ACHN (cell line): ENCODE data around the gene SLC26A3.

Experiments
- DNase-seq: peaks from one replicate; pipeline ENCODE4 v3.0.0-alpha.2; 2015
- in situ Hi-C: cut with HindIII; loops from 2 replicates; pipeline ENCODE4 v1.10.0; 2017; ENCODE audit warnings: low sequenced_read_pairs, low pct_ligation_motif_present, low pct_unique_long_range_greater_than_20kb

The SLC26A3 gene

DNA sequence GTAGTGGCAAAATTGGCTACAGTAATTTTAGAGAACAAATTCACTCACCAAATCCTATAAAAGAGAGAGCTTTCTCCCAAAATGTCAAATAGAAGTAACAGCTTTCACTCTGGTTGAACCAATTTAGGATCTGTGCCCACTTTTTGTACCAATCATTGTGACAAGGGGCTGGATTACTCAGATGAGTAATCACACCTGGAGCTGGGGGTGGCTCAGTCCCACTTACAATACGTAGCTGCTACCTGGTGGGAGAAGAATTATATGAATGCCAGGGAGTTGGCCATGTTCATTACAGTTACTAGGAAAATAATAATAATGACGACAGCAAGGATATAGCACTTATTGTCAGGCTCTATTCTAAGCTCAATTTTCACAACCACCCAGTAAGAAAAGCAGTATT lies 23.4 kb upstream of the SLC26A3 start:
- DNase-seq: no peak
- in situ Hi-C loops: no loop called here

DNA sequence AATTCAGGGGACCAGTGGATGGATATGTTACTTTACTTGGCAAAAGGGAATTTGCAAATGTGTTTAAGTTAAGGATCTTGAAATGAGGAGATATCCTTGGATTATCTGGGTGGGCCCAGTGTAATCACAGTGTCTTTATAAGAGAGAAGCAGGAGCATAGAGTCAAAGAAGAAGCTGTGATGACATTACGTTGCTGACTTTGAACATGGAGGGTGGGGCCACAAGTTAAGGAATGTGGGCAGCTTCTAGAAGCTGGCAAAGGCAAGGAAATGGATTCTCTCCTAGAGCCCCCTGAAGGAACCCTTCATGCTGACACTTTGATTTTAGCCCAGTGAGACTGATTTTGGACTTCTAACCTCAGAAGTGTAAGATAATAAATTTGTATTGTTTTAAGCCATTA lies 21.8 kb upstream of the SLC26A3 start:
- no peak for DNase-seq
- in situ Hi-C loops: no loop called here

DNA sequence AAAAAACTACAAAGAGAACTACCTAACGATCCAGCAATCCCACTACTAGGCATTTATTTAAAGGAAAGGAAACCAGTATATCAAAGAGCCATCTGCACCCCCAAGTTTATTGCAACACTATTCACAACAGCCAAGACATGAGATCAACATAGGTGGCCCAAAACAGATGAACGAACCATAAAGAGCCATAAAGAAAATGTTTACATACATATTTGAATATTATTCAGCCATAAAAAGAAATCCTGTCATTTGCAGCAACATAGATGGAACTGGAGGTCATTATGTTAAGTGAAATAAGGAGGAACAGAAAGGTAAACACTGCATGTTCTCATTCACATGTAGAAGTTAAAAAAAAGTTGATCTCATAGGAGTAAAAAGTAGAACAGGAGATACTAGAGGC lies 15.6 kb upstream of the SLC26A3 start:
- DNase-seq: no peak
- in situ Hi-C loops: no loop called here

DNA sequence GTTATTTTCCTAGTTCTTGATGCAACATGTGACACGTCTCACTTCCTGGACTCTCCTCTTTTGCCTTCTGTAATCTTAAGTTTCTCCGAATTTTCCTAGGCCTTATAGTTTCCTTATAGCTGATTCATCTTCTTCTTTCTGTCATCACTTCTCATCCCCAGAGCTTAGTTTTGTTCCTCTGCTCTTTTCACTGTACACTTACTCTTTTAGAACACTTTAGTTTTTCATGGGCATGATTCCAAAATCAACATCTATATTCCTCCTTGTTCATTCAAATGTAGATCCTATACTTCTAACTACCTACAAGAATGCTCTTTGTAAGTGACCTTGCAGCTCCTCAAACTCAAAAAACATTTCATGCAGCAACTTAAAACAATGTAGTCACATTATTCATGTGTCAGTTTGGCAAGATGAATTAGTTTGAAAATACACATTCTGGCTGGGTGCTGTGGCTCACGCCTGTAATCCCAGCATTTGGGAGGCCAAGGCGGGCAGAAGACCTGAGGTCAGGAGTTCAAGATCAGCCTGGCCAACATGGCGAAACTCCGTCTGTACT lies 13.1 kb upstream of the SLC26A3 start:
- DNase-seq: no peak
- in situ Hi-C loops: no loop called here

DNA sequence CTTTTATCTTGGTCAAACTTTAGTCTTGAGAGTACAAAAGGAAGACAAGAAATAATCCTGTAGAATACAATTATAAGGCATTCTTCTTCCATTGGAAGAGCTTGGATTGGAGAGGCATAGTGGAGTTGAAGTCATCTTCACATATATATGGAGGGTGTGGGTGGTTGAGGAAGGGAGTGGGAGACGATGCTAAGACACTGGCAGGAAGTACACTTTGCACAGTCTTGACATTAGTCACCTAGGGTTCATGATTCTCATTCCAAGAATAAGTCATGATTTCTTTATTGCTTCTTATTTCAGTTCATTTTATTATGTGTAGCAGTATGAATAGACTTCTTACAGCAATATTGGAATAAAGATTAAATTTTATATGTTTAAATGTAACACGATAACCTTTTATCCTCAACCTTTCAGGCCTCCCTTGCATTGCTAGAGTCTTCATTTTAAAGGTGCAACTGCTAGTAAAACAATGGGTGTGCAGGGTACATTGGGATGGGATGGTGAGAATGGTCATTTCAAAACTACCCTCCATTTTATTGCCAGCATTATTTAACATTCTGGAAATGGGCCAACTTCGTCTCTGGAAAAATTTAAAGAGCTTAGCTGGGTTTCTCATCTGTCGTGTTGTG lies 12.3 kb upstream of the SLC26A3 start:
- no peak for DNase-seq
- in situ Hi-C loops: no loop called here

DNA sequence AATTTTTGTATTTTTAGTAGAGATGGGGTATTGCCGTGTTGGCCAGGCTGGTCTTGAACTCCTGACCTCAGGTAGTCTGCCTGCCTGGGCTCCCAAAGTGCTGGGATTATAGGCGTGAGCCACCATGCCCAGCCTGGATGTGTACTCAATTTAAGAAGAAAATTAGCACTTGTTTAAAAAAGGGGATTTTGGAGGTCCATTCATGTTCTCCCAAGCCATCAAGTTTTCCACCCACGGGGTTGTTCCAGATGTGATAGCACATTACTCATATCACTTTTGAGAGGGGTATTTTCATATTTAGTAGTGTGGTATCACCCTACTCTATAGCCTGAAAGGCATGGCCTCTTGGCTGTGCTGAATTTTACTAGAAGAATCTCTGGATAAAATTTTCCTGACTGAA lies 10.5 kb upstream of the SLC26A3 start:
- in situ Hi-C loops: no loop called here
- no peak for DNase-seq

DNA sequence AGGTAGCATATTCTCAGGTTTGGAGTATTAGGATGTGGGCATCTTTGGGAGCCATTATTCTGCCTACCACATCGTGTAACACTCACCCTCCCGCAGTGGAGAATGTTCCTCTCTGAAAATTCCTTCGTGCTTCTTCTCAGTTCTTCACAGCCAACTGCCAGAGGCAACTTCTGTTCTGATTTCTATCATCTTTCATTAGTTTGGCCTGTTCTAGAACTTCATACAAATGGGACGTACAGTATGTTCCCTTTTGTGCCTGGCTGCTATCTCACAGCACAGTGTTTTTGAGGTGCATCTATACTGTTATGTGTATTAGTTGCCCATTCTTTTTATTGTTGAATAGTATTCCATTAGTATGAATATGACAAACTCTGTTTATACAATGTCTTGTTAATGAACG lies 8.9 kb upstream of the SLC26A3 start:
- in situ Hi-C loops: no loop called here
- DNase-seq: no peak

DNA sequence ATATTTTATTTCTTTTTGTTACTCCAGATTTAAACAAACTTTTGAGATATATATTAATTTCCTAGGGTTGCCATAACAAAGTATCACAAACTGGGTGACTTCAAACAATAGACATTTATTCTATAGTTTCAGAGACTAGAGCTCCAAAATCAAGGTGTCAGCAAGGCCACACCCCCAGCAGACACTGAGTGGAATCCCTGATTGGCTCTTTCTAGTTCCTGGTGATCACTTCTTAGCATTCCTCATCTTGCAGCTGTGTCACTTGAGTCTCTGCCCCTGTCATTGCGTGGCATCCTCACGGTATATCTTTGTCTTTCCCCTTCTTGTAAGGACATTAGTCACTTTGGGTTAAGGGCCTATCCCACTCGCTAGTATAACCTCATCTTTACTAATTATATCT lies 7.6 kb upstream of the SLC26A3 start:
- in situ Hi-C loops: no loop called here
- no peak for DNase-seq

DNA sequence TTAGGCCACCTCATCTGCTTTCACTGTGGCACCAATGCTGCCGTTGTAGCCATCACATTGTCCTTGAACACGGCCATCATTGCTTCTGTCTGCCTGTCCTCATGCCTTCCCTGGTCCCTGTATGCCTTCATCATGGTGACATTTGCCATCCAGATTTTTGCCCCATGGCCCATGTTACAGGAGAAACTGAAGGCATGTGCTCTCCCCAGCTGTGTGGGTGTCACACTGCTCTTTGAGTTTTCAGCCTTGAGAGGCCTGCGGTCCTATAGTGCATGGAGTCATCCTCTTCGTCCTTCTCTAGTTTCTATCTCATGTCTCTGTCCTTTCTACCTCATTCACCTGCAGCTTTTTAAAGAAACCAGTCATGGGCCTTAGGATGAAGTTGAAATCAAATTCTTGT lies 6.2 kb upstream of the SLC26A3 start:
- in situ Hi-C loops: no loop called here
- DNase-seq: no peak

DNA sequence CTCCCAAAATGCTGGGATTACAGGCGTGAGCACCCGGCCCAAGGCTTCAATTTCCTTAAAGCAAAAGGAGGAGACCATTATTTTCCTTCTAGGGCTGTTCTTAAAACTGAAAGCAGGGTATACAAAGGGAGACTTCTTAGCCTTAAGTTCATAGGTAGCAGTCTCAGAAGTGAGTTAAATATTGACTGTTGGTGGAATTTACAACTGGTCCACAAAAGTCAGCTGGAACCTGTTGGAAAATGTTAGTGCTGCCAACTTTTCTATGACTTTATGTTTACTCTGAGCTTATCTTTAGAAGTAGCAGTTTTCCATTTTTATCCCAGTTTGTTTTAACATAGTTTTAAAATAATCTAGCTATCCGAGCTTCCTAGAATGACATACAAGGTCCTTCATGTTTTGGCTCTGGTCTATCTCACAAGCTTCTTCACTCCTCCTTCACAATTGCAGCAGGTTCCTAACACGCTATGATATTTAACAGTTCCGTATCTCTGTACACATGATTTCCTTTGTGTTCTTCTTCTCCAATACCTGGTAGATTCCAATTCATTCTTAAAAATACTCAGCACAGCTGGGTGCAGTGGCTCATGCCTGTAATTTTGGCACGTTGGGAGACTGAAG lies 3.3 kb downstream of the SLC26A3 start:
- DNase-seq: no peak
- in situ Hi-C loops: no loop called here

DNA sequence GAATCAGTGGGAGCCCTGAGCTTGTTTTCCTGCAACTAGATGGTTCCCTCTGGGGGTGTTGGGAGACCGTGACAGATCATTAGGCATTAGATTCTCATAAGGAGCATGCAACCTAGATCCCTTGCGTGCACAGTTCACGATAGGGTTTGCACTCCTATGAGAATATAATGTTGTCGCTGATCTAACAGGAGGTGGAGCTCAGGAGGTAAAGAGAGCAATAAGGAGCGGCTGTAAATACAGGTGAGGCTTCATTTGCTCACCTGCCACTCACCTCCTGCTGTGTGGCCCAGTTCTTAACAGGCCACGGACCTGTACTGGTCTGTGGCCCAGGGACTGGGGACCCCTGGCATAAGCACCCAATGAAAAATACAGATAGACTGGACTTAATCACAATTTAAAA lies 10.7 kb downstream of the SLC26A3 start:
- in situ Hi-C loops: no loop called here
- no peak for DNase-seq

DNA sequence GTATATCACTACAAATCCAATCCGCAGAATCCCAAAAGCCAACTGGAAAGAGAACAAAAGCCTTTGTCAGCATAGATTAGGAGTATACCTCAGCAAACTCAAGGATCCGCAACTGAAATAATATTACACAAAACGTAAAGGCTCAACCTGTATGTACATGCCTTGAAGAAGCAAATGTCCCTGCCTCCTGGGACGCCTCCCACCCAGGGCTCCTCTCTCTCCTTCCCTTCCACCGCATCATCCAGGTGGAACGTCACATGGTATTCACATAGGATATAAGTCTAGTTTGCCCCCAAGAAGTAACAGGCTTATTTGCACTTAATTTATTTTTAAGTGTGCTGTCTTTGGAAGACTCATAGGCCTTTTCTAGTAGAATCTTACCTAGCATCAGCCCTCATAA lies 13.4 kb downstream of the SLC26A3 start:
- DNase-seq: no peak
- in situ Hi-C loops: no loop called here

DNA sequence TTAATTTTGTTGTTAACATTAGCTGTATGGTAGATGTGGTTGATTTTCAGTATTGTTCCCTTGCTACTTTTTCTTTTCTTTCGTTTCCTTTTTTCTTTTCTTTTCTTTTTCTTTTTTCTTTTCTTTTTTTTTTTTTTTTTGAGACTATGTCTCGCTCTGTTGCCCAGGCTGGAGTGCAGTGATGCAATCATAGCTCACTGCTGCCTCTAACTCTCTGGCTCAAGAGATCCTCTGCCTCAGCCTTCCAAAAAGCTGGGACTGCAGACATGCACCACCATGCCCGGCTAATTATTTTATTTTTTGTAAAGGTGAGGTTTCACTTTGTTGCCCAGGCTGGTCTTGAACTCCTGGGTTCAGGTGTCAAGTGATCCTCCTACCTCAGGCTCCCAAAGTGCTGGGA lies 14.4 kb downstream of the SLC26A3 start:
- in situ Hi-C loops: no loop called here
- DNase-seq: no peak

DNA sequence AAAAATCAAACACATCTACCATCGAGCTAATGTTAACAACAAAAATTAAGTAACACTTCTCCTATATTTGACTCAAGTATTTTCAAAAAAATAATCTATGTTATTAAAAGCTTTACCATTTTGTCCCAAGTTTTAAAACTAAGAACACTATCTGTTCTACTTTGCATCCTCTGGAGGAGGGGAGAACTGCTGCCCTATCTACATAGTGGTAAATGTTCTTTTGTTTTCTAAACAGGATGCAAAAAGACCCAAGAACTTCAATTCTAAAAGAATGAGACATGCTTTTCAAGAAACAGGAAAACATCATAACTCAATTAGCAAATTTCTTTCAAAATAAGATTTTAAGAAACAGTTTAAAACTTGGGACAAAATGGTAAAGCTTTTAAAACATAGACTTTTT lies 14.8 kb downstream of the SLC26A3 start:
- in situ Hi-C loops: no loop called here
- DNase-seq: no peak

DNA sequence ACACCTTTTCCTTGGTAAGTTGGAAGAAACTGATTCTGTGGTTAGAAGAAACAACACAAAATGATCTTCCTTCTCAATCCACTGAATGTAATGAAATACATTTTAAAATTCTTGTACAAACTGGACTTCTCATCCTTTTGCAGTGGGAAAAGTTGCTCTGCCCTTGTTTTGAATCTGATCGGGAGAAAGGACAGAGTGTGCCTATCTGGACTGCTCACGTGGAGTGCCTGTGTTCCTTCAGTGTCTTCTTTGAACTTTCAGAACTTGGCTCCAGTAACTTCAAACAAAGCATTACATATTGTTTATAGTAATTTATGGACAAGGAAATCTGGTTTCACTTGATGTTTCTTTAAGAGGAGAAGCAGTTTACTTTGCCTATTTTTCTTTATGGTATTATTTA lies 17.1 kb downstream of the SLC26A3 start:
- in situ Hi-C loops: no loop called here
- DNase-seq: no peak

DNA sequence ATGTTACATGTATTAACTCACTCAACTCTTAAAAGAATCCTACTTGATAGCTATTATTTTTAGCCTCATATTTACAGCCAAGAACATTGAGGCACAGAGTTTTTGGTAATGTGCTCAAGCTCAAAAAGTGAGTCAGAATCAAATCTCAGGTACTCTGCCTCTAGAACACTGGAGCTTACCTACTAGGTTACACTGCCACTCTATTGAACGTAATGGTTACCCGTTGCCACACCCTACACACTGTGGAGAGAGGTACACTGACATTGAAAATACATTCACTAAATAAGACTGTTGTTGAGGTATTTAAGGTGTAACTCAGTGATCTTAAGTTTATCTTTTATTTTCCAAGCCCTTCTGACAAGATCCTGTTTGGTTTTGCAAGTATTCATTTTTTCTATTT lies 17.9 kb downstream of the SLC26A3 start:
- in situ Hi-C loops: no loop called here
- DNase-seq: no peak

DNA sequence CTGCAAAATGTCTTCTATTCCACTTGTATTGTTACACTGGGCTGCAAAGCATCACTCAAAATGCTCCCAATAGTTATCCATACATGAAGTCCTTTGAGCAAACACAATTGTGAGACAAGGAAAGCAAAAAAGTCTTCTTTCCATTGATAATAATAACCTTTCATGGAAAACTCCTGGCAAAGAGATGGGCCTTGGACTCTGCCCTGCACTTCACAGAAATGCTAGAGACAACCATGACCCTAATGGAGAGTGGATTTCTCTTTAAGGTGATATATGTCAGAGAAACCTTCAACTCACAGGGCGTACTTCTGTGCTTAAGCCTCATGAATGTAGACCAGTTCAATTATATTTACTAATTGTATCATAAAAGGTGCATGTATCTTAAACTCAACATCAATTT lies 19.4 kb downstream of the SLC26A3 start:
- in situ Hi-C loops: no loop called here
- DNase-seq: no peak

DNA sequence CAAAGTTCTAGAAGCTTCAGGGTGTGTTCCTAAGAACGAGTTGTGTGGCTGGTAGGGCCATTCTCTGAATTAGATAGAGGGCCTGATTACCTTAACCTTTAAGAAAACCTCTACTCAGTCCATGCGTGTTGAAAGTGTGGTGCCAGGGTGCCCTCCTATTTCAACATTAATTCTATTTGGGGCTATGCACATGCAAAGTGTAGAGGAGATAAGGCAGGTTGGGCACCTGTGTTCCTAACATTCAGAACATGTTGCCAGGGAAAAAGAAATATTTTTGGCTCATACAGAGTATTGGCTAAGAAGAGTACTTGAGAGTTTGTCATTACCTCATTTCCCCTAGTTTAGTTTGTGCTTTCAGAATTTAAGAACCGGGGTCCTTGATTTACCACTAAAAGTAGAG lies 20.6 kb downstream of the SLC26A3 start:
- in situ Hi-C loops: no loop called here
- no peak for DNase-seq

DNA sequence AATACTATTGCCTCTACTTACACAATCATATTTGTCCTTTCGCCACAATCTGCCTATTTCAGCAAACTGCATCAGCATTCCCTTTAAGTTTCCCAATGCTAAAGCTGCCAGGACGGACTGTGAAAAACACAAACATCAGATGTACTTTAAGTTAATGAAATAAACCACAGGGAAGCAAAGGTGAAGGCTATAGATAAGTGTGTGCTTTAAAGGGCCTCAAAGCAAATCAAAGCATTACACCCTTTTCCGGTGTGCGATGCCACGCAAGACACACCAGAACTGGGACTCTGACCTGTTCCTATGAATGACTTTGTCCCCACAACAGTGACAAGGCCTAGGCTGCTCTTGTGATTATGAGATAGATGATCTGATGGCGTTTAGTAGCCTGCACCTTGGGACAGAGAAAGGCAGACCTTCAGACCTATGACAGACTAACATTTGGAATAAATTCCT lies 23.4 kb downstream of the SLC26A3 start:
- in situ Hi-C loops: no loop called here
- DNase-seq: no peak

DNA sequence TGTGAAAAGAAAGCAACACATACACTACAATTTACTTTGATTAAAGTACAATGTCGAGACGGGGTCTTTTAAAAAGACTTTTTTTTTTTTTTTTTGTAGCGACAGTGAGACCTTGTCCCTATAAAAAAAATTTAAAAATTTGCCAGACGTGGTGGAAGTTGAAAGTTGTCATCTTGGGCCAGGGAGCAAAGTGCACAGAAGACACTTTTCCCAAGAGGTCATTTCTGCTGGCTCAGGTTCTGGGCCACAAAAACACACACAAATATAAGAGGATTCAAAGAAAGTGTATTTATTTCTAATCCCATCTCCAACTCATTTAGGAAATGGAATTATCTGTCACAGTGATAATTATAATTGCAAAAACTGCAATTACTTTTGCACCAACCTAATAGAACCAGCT lies 24.7 kb downstream of the SLC26A3 start:
- DNase-seq: no peak
- in situ Hi-C loops: no loop called here
